Stimulated activated CD4-positive, alpha-beta T cell treated with anti-CD3 and anti-CD28 coated beads, Interleukin-1b, Interleukin-23, amount 100 ng/mL, for 4 hours (primary cell): ENCODE results near the gene COL23A1.

Experiments used
- DNase-seq, 2 donors: peaks; one replicate each; pipeline ENCODE4 v3.0.0-alpha.2; 2020; ENCODE audit warnings: low read depth in 2 of 2

The COL23A1 gene

DNA sequence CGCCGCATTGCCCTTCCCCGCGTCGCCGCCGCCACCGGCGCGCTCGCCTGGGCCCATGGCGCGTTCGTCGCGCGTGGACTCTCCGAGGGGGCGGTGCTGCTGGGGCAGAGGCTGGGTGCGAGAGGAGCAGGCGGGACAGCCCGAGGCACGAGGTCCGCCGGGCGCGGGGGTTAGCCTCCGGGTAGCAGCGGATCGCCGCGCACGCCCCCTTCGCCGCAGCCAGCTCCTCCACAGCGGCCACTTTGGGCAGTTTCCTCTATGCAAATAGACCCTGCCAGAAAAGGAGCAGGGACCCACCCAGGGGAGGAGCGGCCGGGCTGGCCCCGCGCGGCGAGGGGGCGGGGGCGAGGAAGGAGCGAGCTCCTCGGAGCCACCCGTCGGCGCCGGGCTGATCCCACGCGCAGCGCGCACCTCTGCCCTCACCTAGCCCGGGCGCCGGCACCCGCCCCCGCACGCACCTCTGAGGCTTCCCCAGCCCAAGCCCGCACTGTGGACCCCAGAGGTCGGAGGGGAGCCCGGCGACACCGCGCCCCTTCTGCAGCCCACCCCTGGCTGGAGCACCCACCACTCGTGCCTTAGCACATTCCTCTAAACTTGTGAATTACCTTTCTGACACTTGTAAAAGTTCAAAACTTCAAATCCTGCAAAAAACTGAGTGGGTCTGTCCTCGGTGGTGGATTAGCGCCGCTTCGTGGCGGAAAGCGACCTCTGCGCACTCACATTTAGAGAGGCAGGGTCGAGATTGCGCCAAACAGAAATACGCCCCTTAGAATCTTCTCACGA lies at the start of gene COL23A1:
Gene COL23A1 (minus strand): TSS at position 253 of the 783 bp plus-strand sequence.
- DNase-seq = peak; percentile 7 to 29

DNA sequence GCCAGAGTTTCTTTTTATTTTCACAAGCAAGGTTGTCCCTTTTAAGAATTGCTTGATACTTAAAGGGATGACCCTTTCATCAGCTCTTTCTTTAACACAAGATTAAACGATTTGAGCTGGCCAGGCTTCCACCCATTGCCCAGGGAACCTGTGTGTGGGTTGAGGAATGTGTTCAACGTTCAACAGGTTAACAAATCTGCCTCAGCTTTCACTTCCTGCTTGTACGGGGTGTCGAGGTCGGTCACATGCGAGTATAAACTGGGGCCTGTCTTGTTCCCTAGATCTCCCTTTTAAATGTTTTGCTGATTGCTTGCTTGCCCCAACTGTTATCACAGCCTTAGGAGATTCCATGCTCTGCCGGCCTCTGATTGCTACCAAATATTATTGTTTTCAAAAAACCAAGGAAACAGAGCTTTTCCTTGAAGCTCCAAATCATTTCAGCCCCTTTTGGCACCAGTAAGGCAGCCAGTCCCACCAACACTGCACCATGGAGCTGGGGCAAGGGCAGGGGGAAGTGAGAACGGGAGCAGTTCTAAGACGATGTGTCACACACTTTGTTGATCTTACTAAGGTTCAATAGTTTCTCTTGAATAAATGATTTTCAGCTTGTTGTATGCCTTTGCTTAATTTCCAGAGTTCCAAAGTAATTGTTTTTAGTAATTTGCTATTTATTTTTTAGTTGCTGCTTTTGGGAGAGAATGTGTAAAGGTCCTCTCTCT lies 47.3 kb upstream of the COL23A1 start:
- DNase-seq = no peak

DNA sequence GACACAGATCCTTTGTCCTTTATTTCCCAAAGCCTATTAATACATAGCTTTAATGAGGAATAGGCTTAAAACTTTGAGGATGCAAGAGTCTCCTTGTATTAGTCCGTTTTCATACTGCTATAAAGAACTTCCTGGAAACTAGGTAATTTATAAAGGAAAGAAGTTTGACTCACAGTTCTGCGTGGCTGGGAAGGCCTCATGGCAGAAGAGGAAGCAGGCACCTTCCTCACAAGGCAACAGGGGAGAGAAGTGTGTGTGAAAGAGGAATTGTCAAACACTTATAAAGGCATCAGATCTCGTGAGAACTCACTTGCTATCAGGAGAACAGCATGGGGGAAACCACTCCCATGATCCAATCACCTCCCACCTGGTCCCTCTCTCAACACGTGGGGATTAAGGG lies 42.1 kb upstream of the COL23A1 start:
- DNase-seq = no peak

DNA sequence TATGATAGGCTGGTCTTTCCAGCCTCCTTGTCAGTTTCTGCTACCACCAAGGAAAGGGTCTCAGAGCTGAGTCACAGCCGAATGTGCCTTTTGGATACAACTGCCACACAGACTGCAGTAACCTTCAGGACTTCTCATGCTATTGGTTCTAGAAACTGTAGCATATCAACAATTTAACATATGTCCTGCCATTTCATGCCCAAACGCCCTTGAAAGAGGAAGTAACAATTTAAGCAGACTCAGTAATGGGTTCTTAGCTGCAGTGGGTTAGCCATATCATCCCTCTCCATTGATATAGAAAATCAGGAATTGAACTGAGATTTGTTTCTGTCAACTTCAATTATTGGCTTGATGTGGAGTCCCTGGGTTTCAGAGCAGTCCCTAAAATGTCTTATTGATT lies 40.8 kb upstream of the COL23A1 start:
- no peak for DNase-seq

DNA sequence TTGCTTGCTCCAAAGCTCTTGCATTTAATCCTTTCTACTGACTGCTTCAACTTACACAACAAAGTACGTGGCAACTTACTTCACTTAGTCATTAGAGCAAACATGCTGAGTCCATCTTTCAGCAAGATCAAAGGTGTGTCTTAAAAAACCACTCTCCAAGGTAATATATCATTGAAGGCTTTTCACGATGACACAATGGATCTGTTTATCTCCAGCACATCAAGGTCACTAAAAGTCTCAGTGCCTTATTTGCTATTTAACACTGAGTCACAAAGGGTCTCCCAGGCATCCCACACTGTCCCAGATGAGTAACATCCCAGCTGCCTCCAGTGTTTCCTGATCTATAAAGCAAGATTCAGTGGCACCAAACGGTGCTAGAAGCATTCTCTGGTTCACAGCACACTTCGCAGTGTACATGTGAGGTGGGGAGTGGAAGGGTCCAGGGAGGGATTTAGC lies 40.3 kb upstream of the COL23A1 start:
- DNase-seq = no peak

DNA sequence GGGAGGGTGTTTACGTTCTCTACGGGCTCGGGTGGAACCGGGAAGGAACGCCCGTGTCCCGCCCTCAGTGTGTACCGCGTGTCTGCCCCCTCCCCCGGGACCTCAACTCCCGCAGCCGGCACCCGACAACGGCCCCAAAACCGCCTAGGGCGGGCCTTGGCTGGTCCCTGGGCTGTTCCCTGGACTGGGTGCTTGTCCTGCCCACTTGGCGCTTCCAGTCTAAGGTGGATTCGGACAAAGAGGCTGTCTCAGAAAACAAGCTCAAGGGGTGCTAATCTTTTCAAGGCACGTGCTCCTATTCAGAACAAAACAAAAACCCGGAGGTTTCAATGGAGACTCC lies 37.0 kb upstream of the COL23A1 start:
- no peak for DNase-seq

DNA sequence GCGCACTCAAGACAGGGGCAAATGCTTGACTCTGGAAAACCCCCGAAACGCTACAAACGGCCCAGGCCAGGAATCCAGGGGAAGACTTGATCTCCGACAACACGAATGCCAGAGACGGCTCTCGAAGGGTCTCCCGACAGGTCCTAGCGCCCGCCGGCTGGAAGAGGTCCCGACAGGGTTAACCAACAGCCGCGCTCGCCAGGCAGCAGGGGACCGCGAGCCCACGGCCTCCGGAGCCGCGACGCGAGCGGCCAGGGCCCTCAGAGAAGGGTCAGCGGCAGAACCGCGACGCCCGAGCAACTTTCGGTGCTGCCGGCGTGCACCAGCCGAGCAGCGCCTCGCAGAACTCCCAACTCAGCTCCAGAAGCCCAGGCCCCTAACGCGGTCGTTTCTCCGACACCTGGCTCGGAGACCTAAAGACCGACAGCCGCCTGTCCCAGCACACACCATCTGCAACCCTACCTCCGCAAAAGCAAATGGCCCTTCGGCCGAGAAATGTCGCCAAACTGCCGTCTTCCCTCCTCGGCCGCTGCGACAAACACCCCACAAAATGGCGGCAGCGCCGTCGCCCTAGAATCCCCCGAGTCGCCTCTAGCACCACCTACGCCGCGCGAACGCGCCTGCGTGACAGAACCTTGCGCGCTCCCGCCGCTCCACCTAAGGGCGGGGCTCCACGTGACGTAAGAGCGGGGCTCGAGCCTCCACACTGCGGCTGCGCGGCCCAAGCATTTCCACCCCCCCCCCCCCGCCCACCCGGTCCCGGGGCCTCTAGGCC lies 36.5 kb upstream of the COL23A1 start, which contains the start of gene CLK4:
Gene CLK4 (minus strand): TSS at position 567 of the 775 bp plus-strand sequence. CDS start 3,634 bp downstream, outside the sequence.
- DNase-seq = peak; percentile 96 to 98

DNA sequence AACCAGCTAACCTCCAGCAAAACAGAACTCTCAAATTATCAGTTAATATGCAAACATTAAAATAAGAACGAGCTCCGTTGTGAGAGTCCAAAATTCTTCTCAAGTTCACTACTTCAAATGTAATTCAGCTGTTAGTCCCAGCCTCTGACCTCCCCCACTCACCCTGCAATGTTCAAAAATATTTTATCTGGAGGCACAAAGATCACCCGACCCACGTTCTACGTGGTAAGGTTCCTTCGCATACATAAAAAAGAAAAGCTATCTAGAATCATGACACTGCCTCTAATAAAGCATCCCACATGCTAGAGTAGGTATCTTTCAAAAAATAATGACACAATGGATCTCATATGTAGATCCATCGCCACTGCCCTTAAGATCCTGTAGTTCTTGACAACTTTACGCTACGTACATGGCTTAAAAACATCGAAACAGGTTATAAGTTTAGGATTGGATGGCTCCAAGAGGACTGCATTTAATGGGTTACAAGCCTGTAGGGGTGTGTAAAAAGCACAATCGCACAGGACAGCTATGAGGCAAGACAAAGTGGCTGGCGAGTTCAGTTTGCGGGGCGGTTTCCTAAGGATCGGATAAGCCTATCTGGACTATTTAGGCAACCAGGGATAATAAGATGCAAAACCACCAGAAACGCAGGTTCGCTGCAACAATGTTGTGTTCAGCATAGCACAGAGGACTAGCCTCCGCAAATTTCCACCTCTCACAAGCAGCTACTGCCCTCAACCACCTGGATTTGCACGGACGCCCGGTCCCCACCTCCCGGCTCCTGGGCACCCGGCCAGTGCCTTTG lies 35.7 kb upstream of the COL23A1 start:
- DNase-seq = no peak

DNA sequence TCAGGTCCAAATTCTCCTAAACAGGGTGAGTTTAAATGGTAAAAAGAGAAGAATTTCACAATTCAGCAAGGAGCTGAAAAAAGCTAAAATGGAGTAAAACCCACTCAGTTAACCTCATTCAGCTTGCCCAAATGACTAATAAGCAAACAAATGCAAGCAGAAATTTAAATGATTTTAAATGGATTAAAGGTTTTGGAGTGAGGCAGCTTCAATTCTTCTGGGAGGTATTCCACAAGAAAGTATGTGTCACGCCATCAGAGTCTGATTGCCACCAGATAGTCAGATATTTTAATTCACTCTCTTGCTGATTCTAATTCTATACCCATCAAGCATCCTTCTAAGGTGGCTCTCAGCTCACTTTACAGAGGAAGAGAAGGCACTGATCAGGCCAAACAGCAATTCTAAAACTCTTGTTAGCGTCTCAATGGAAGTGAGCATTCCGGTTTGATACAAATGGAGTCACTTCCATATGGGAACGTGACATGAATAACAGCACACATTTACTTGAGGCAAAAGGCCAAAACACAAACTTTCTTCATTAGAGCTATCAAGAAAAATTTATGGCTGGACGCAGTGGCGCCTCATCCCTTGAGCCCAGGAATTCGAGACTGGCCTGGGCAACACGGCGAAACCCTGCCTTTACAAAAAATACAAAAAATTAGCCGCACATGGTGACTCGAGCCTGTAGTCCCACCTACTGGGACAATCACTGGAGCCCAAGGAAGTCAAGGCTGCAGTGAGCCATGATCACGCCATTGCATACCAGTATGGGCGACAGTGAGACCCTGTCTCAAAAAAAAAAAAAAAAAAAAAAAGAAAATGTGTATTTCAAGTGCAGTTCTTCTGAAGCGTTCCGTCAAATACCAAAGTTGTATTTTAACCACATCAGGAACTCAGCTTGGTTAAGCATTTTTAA lies 34.7 kb upstream of the COL23A1 start:
- no peak for DNase-seq

DNA sequence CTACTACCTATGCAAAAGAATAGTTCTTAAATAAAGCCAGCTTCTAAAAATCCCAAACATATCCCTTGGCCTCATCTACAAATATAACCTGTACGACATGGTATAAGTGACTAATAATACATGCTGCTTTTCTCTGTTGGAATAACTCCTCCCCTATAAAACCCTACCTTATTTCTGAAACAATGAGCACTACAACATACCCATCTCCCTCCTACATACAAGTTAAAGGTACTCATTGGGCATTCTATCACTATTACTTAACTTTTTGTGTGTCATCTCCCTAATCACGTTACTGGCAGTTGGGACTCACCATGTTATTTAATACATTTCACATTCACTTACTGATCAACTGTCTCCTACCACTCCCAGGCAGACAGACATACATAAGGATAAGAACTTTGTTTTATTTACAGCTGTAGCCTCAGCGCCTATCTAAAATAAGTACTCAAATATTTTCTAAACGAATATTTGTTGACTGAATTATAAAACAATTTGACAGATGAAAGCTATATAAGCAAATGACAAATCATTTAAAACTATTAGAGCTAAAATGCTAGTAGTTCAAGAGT lies 32.6 kb upstream of the COL23A1 start:
- DNase-seq = no peak

DNA sequence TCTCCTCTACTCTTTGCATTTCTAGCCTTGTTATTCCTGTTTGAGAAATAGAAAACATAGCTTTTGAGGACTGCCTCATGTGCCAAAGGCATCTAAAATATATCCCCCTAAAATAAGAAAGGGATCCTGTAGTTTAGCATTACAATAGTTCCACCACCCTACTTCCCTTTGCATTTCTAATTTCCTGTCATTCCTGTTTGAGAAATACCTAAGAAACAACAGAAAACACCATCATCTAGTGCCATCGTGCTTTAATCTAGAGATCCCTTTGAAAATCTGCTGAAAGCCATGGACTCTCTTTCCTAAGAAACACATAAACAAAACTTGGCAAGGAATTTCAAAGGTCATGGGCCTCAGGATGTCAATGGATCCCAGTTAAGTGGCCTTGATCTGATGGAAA lies 29.2 kb upstream of the COL23A1 start:
- no peak for DNase-seq

DNA sequence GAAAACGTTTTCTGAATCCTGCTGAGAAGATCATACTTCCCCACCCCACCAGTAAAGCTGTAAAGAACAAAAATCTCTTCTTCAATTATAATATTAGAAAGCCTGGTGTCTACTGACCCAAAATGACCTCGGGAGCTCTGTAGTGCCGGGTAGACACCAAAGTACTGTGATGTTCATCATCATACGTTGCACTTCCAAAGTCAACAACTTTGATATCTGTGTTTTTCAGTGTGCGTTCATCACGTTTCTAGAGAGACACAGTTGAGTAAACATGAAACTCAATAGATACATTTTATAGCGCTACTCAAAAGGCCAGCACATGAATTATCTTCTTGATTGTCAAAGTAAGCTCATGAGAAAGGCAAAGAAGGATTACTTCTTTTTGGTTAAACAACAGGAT lies 22.1 kb upstream of the COL23A1 start:
- no peak for DNase-seq

DNA sequence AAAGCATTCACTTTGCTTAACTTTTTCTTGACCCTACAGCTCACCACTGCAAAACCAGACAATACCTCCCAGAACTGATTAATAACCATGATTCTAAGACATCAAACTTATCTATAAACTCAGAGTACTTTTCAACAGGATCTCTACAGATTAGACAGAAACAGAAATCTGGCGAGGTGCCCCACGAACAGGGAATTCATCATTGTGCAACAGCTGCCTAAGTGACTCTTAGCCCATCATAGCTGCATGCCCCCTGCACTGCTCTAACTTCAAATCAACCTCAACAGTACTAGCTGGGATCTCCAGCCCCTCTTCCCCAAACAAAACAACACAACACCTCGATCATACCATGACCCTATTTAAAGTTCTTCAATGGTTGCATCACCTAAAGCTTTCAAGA lies 16.1 kb upstream of the COL23A1 start:
- DNase-seq = no peak

DNA sequence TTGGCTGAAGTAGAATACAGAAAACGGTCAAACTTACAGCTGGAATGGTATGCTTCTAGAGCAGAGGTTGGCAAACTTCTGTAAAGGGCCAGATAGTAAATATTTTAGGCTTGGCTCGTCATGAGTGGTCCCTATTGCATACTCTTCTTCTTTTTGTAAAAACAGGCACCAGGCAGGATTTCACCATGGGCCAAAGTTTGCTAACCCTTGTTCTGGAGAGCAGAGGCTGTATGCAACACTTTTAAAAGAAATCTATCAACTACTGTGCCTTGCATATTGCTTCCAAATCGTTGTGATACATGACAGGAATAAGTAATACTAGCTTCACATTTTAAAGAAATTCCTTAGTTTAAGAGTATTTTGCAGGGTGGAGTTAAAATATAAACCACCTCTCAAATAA lies 15.6 kb upstream of the COL23A1 start:
- no peak for DNase-seq

DNA sequence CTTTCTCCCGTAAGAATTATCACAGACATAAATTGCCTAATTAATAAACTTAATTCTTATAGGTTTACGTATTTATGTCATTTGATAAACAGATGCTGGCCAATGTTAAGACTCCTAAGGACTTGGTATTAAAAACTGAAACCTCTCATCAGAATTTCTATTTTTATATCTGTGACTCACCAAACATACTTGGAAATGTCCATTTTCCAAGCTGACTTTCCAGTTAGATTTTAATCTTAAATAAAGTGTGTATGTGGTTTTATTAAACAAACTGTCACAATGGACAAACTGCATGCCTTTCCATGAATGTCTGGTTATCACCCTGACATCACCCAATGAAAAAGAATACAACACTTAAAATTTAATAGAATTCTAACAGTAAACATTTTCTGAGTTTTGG lies 12.6 kb upstream of the COL23A1 start:
- DNase-seq = no peak

DNA sequence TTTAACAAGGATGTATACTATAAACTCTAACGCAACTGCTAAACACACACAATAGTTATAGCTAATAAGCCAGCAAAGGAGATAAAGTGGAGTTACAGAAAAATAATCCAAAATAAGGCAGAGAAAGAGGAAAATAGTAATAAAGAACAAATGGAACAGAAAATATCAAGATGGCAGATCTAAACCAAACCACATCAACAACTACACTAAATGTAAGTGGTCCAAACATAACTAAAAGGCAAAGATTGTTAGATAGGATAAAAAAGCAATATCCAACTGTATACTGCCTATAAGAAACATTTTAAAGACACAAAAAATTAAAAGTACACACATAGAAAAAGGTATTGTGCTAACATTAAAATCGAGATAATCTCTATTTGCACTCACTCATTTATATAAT lies 5.6 kb upstream of the COL23A1 start:
- no peak for DNase-seq

DNA sequence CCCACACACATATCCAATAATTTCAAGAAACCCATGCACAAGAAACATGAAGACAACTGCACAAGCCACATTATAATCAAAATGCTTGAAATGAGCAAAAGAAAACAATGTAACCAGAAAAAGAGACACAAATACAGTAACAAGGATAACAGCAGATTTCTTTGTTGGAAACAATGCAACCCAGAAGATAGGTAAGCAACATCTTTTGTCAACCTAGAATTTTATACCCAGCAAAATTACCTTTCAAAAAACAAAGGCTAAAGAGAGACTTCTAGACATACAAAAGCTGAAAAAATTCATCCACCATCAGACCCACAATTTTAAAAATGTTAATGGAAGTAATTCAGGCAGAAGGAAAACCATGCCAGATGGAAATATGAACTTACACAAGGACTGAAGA lies 5.0 kb upstream of the COL23A1 start:
- no peak for DNase-seq

DNA sequence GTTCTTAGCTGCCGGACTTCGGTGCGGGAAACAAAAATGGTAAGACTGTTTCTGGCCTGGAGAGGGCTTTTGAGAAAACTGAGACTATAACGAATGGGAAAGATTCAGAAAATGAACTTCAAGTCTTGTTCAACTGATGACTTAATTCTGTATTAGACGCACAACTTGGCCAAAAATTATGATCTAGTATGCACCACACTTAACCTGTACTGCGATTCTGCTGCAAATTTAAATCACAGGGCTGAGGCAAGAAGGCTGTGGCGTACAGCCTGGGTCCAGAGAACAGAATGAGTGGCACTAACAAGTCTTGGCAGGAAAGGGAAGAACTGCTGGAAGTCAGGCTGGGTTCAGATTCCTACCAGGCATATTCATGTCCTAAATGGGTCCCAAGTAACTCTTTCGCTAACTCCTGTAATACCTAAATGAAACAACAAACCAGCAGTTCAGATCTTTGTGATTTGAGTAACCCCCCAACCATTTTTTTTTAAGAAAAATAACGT lies 781 bp upstream of the COL23A1 start:
- no peak for DNase-seq

DNA sequence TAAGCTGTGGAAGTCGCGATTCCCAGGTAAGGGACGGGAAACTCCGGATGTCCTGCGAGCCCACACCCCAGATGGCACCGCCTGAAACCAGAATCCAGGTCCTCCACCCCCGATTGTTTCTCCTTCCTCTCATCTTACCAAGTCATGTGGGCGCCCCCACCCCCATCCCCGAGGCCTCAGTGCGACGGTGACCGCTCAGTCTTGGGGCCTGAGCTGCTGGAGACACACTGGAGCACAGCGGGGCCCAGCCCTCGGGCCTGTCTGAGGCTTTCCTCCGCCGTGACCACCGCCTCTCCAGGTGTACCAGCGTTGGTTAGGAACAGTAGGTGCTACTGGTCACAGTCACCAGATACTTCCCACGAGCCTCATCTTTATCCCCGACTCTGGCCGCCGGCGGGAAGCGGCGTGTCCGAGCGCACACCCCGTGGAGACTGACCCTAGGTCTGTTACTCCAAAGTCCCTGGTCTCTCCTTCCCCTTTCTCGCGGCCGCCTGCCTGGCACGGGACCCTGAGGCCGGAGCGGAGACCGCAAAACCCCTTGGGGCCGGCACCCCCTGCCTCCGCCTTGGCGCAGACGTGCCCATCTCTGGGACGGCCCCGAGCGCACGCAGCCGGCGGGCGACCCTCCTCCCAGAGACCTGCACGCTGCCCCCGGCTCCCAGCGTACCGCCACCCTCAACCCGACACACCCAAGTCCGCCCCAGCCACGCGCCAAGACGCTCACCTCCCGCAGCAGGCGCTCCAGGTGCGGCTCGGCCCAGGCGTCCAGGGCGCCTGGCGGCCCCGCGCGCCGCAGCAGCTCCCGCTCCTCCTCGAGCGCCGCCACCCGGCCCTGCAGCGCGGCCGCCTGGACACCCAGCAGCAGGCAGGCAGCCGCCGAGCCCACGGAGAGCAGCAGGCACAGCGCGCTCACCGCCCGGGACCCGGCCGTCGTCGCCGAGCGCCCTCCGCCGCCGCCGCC lies 733 bp downstream of the COL23A1 start:
- no peak for DNase-seq
